Measurements from ENCODE around the gene CCDC80. TPM values are rescaled to one million over a fixed set of nuclear protein-coding genes. Genes with fewer than 3 reads are reported as not detected.

Gene CCDC80
- total and polyA plus RNA-seq, 4 donors, result 59.0 to 130 (median 99.6) TPM

GRCh38 chr3:112637700-112638099 is 3.2 kb downstream of the CCDC80 start:
- no peaks in the 10 kb centered on the region for H3K9me3 ChIP-seq (ENCODE audit: control insufficient read depth, insufficient read depth, low read length)
- DNase-seq (ENCODE audit: low read depth in 4 of 6, low spot score in 6 of 6), result no peak
- H3K27me3 ChIP-seq (ENCODE audit: control insufficient read depth, insufficient read depth, low read length), result no peaks in the 10 kb centered on the region
- H3K36me3 ChIP-seq (ENCODE audit: control insufficient read depth, insufficient read depth, low read length), result peaks cover 8% of the 10 kb centered on the region
- H3K4me1 ChIP-seq (ENCODE audit: control insufficient read depth, insufficient read depth, low read length), result peaks cover 28% of the 10 kb centered on the region
- H3K27ac ChIP-seq (ENCODE audit: low read depth, low read length), result peak overlapping the region; percentile 1
- WGBS (ENCODE audit: insufficient coverage), result no CpG with 5 or more reads among the region's 4 CpGs
- H3K4me3 ChIP-seq (ENCODE audit: low read depth, low read length), result peak overlapping the region; percentile 28

- peaks cover 21% of the 10 kb centered on the region for H3K4me1 ChIP-seq (ENCODE audit: control insufficient read depth, insufficient read depth, low read length)
Observed at GRCh38 chr3:112635674-112636073, 5.3 kb downstream of the CCDC80 start.

GRCh38 chr3:112634786-112635541 is 6.0 kb downstream of the CCDC80 start:
- Histone ChIP-seq H3K4me1 (ENCODE audit: control insufficient read depth, insufficient read depth, low read length) (peaks cover 17% of the 10 kb centered on the region), H3K4me3 (ENCODE audit: low read depth, low read length) (peak overlapping the region; percentile 20), H3K27me3 (ENCODE audit: control insufficient read depth, insufficient read depth, low read length) (no peaks in the 10 kb centered on the region), H3K27ac (ENCODE audit: low read depth, low read length) (peak overlapping the region; percentile 78), H3K36me3 (ENCODE audit: control insufficient read depth, insufficient read depth, low read length) (peaks cover 8% of the 10 kb centered on the region), H3K9me3 (ENCODE audit: control insufficient read depth, insufficient read depth, low read length) (no peaks in the 10 kb centered on the region)
- no peak for DNase-seq (ENCODE audit: low read depth in 4 of 6, low spot score in 6 of 6)
- 40% methylated on average over 1 of the region's 4 CpGs for WGBS (ENCODE audit: insufficient coverage)

More at GRCh38 chr3:112635674-112636073, 5.3 kb downstream of the CCDC80 start:
- WGBS (ENCODE audit: insufficient coverage), result no CpG with 5 or more reads among the region's 1 CpG
- no peaks in the 10 kb centered on the region for H3K27me3 ChIP-seq (ENCODE audit: control insufficient read depth, insufficient read depth, low read length)
- peak in 1 of 6 donors; percentile 57 for DNase-seq (ENCODE audit: low read depth in 4 of 6, low spot score in 6 of 6)
- H3K9me3 ChIP-seq (ENCODE audit: control insufficient read depth, insufficient read depth, low read length), result no peaks in the 10 kb centered on the region
- H3K27ac ChIP-seq (ENCODE audit: low read depth, low read length), result peak overlapping the region; percentile 78
- H3K4me3 ChIP-seq (ENCODE audit: low read depth, low read length), result peak overlapping the region; percentile 20
- peaks cover 8% of the 10 kb centered on the region for H3K36me3 ChIP-seq (ENCODE audit: control insufficient read depth, insufficient read depth, low read length)

- peak in 5 of 6 donors; percentile 67 to 88 (median 80) for DNase-seq (ENCODE audit: low read depth in 4 of 6, low spot score in 6 of 6)
- no CpG with 5 or more reads among the region's 1 CpG for WGBS (ENCODE audit: insufficient coverage)
- H3K36me3 ChIP-seq (ENCODE audit: control insufficient read depth, insufficient read depth, low read length), result peaks cover 1% of the 10 kb centered on the region
- H3K9me3 ChIP-seq (ENCODE audit: control insufficient read depth, insufficient read depth, low read length), result no peaks in the 10 kb centered on the region
- peak overlapping the region; percentile 62 for H3K27ac ChIP-seq (ENCODE audit: low read depth, low read length)
- no peaks in the 10 kb centered on the region for H3K27me3 ChIP-seq (ENCODE audit: control insufficient read depth, insufficient read depth, low read length)
- no peak overlapping the region for H3K4me3 ChIP-seq (ENCODE audit: low read depth, low read length)
- H3K4me1 ChIP-seq (ENCODE audit: control insufficient read depth, insufficient read depth, low read length), result peaks cover 7% of the 10 kb centered on the region
Observed at GRCh38 chr3:112633757-112634156, 7.2 kb downstream of the CCDC80 start.

GRCh38 chr3:112633191-112633590 is 7.8 kb downstream of the CCDC80 start:
- H3K27me3 ChIP-seq (ENCODE audit: control insufficient read depth, insufficient read depth, low read length), result no peaks in the 10 kb centered on the region
- H3K4me1 ChIP-seq (ENCODE audit: control insufficient read depth, insufficient read depth, low read length), result peaks cover 1% of the 10 kb centered on the region
- no peaks in the 10 kb centered on the region for H3K9me3 ChIP-seq (ENCODE audit: control insufficient read depth, insufficient read depth, low read length)
- DNase-seq (ENCODE audit: low read depth in 4 of 6, low spot score in 6 of 6), result no peak
- no peaks in the 10 kb centered on the region for H3K36me3 ChIP-seq (ENCODE audit: control insufficient read depth, insufficient read depth, low read length)
- WGBS (ENCODE audit: insufficient coverage), result 67% methylated on average over 1 of the region's 3 CpGs
- H3K4me3 ChIP-seq (ENCODE audit: low read depth, low read length), result no peak overlapping the region
- peak overlapping the region; percentile 62 for H3K27ac ChIP-seq (ENCODE audit: low read depth, low read length)

GRCh38 chr3:112632596-112632995 is 8.3 kb downstream of the CCDC80 start:
- H3K4me3 ChIP-seq (ENCODE audit: low read depth, low read length), result no peak overlapping the region
- H3K27me3 ChIP-seq (ENCODE audit: control insufficient read depth, insufficient read depth, low read length), result no peaks in the 10 kb centered on the region
- H3K27ac ChIP-seq (ENCODE audit: low read depth, low read length), result no peak overlapping the region
- no CpG with 5 or more reads among the region's 4 CpGs for WGBS (ENCODE audit: insufficient coverage)
- H3K4me1 ChIP-seq (ENCODE audit: control insufficient read depth, insufficient read depth, low read length), result no peaks in the 10 kb centered on the region
- no peaks in the 10 kb centered on the region for H3K36me3 ChIP-seq (ENCODE audit: control insufficient read depth, insufficient read depth, low read length)
- no peaks in the 10 kb centered on the region for H3K9me3 ChIP-seq (ENCODE audit: control insufficient read depth, insufficient read depth, low read length)
- DNase-seq (ENCODE audit: low read depth in 4 of 6, low spot score in 6 of 6), result no peak

- H3K36me3 ChIP-seq (ENCODE audit: control insufficient read depth, insufficient read depth, low read length), result no peaks in the 10 kb centered on the region
- no peaks in the 10 kb centered on the region for H3K4me1 ChIP-seq (ENCODE audit: control insufficient read depth, insufficient read depth, low read length)
- H3K4me3 ChIP-seq (ENCODE audit: low read depth, low read length), result no peak overlapping the region
- H3K27me3 ChIP-seq (ENCODE audit: control insufficient read depth, insufficient read depth, low read length), result no peaks in the 10 kb centered on the region
- no peaks in the 10 kb centered on the region for H3K9me3 ChIP-seq (ENCODE audit: control insufficient read depth, insufficient read depth, low read length)
- WGBS (ENCODE audit: insufficient coverage), result 88% methylated on average over 2 of the region's 3 CpGs
- DNase-seq (ENCODE audit: low read depth in 4 of 6, low spot score in 6 of 6), result no peak
- H3K27ac ChIP-seq (ENCODE audit: low read depth, low read length), result no peak overlapping the region
Observed at GRCh38 chr3:112631257-112631656, 9.7 kb downstream of the CCDC80 start.

- H3K27me3 ChIP-seq (ENCODE audit: control insufficient read depth, insufficient read depth, low read length), result no peaks in the 10 kb centered on the region
- peak in 2 of 6 donors; percentile 63 to 80 for DNase-seq (ENCODE audit: low read depth in 4 of 6, low spot score in 6 of 6)
- H3K4me3 ChIP-seq (ENCODE audit: low read depth, low read length), result no peak overlapping the region
- H3K27ac ChIP-seq (ENCODE audit: low read depth, low read length), result peak overlapping the region; percentile 52
- 31% methylated on average over 7 of the region's 7 CpGs for WGBS (ENCODE audit: insufficient coverage)
- no peaks in the 10 kb centered on the region for H3K36me3 ChIP-seq (ENCODE audit: control insufficient read depth, insufficient read depth, low read length)
- H3K4me1 ChIP-seq (ENCODE audit: control insufficient read depth, insufficient read depth, low read length), result peaks cover 3% of the 10 kb centered on the region
- no peaks in the 10 kb centered on the region for H3K9me3 ChIP-seq (ENCODE audit: control insufficient read depth, insufficient read depth, low read length)
Observed at GRCh38 chr3:112629425-112629824, 11.5 kb downstream of the CCDC80 start.

- Histone ChIP-seq H3K4me1 (ENCODE audit: control insufficient read depth, insufficient read depth, low read length) (peaks cover 3% of the 10 kb centered on the region), H3K36me3 (ENCODE audit: control insufficient read depth, insufficient read depth, low read length) (no peaks in the 10 kb centered on the region), H3K27ac (ENCODE audit: low read depth, low read length) (peak overlapping the region; percentile 27), H3K9me3 (ENCODE audit: control insufficient read depth, insufficient read depth, low read length) (no peaks in the 10 kb centered on the region), H3K4me3 (ENCODE audit: low read depth, low read length) (no peak overlapping the region), H3K27me3 (ENCODE audit: control insufficient read depth, insufficient read depth, low read length) (no peaks in the 10 kb centered on the region)
- DNase-seq (ENCODE audit: low read depth in 4 of 6, low spot score in 6 of 6), result no peak
- WGBS (ENCODE audit: insufficient coverage), result no CpG with 5 or more reads among the region's 1 CpG
Observed at GRCh38 chr3:112627919-112628466, 12.9 kb downstream of the CCDC80 start.

GRCh38 chr3:112627419-112627818 is 13.5 kb downstream of the CCDC80 start:
- Histone ChIP-seq H3K27me3 (ENCODE audit: control insufficient read depth, insufficient read depth, low read length) (no peaks in the 10 kb centered on the region), H3K36me3 (ENCODE audit: control insufficient read depth, insufficient read depth, low read length) (no peaks in the 10 kb centered on the region), H3K4me1 (ENCODE audit: control insufficient read depth, insufficient read depth, low read length) (peaks cover 3% of the 10 kb centered on the region), H3K4me3 (ENCODE audit: low read depth, low read length) (no peak overlapping the region), H3K9me3 (ENCODE audit: control insufficient read depth, insufficient read depth, low read length) (no peaks in the 10 kb centered on the region), H3K27ac (ENCODE audit: low read depth, low read length) (peak overlapping the region; percentile 27)
- 23% methylated on average over 3 of the region's 4 CpGs for WGBS (ENCODE audit: insufficient coverage)
- DNase-seq (ENCODE audit: low read depth in 4 of 6, low spot score in 6 of 6), result peak in 2 of 6 donors; percentile 61 to 86
